GM21529 (cell line): Measurements from ENCODE around the gene CTTNBP2.
A peak's percentile ranks its signal among the peaks of the same experiment; 100 is the strongest.
"Not testable (repeated sequence)": the region's sequence is repeated elsewhere in the genome, so short reads cannot be mapped to it uniquely, and the experiment has no call there.

Experiments
- ATAC-seq: cut with Tn5 transposase; IDR thresholded peaks from one replicate; pipeline ENCODE4 v1.9.1; 2021; ENCODE audit not compliant: unreplicated experiment

Gene CTTNBP2

GRCh38 chr7:117757440-117757839 is 115.8 kb downstream of the CTTNBP2 start:
- no peak for ATAC-seq

GRCh38 chr7:117756586-117757085 is 116.6 kb downstream of the CTTNBP2 start:
- no peak for ATAC-seq

GRCh38 chr7:117755136-117755535 is 118.1 kb downstream of the CTTNBP2 start:
- ATAC-seq, result no peak

GRCh38 chr7:117751775-117752174 is 121.5 kb downstream of the CTTNBP2 start:
- no peak for ATAC-seq

- peak; percentile 65 for ATAC-seq
Measured at GRCh38 chr7:117750612-117751563, 122.4 kb downstream of the CTTNBP2 start.

- no peak for ATAC-seq
Measured at GRCh38 chr7:117741962-117742361, 131.3 kb downstream of the CTTNBP2 start.

GRCh38 chr7:117739085-117739484 is 134.2 kb downstream of the CTTNBP2 start:
- ATAC-seq, result no peak

GRCh38 chr7:117737926-117738325 is 135.3 kb downstream of the CTTNBP2 start:
- no peak for ATAC-seq

GRCh38 chr7:117731455-117731854 is 141.8 kb downstream of the CTTNBP2 start:
- ATAC-seq, result peak; percentile 91

- no peak for ATAC-seq
Measured at GRCh38 chr7:117730390-117730789, 142.9 kb downstream of the CTTNBP2 start.

GRCh38 chr7:117728890-117729624 is 144.2 kb downstream of the CTTNBP2 start:
- peak; percentile 62 for ATAC-seq

GRCh38 chr7:117724898-117725297 is 148.3 kb downstream of the CTTNBP2 start:
- no peak for ATAC-seq

- ATAC-seq, result no peak
Measured at GRCh38 chr7:117719377-117719776, 153.9 kb downstream of the CTTNBP2 start.

- no peak for ATAC-seq
Measured at GRCh38 chr7:117718116-117718835, 155.0 kb downstream of the CTTNBP2 start.

- no peak for ATAC-seq
Measured at GRCh38 chr7:117717357-117717756, 155.9 kb downstream of the CTTNBP2 start.

GRCh38 chr7:117716707-117717299 is 156.4 kb downstream of the CTTNBP2 start:
- no peak for ATAC-seq

GRCh38 chr7:117715784-117716445 is 157.3 kb downstream of the CTTNBP2 start:
- ATAC-seq, result peak; percentile 86

- ATAC-seq, result no peak
Measured at GRCh38 chr7:117711556-117711955, 161.7 kb downstream of the CTTNBP2 start.

- not testable (repeated sequence) for ATAC-seq
Measured at GRCh38 chr7:117708173-117708572, 165.1 kb downstream of the CTTNBP2 start.

- no peak for ATAC-seq
Measured at GRCh38 chr7:117707080-117707479, 166.2 kb downstream of the CTTNBP2 start.
